ENCODE results near the gene NAXD. TPM values are rescaled to one million over a fixed set of nuclear protein-coding genes. Genes with fewer than 3 reads are reported as not detected.

Gene NAXD
- total RNA-seq, 2 donors from 2014 or later, result 23.4 to 27.5 TPM

DNA sequence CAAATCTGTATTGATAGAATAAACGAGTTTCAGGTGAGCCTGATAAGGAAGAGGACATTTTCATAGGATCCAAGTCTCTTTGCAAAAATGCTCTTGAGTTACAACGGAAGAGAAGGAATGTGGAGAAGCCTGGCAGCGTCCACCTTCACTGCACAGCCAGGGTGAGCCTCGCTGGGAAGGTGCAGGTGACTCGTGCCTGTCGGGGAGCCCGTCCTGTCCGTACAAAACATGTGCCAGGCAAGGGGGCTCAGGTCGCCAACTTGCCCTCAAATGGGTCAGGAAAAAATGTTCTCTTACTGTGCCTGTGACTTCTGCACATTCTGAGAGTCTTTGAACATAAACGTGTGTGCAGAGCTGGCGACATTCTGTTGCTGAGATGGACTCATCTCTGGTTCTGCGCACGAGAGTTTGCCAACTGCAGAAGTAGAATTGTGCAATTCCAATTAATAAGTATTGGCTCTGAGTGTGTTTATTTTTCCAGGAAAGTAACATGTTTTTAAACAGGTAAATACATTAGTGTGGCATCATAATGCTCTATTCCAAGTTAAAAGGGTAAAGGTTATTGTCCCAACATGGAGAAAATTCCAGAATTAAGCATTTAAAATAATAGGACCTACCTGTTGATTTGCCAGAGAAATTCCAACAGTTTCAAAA is 28.6 kb downstream of the NAXD start:
- DNase-seq (peak in 1 of 4 donors; percentile 2), ATAC-seq (no peak)
- Histone ChIP-seq H3K27me3 (no peaks in the 10 kb centered on the region), H3K9me3 (no peaks in the 10 kb centered on the region), H3K4me1 (peaks cover 8% of the 10 kb centered on the region), H3K4me3 (no peak overlapping the region), H3K36me3 (replicated peaks in 1 of 2; ENCODE audit: insufficient read depth in 1 of 2, low read depth in 2 of 2) (peaks cover 10 to 21% of the 10 kb centered on the region in 2 donors), H3K27ac (no peak overlapping the region)
- 76% methylated on average over 13 of the region's 13 CpGs for WGBS, 2 donors
- intact Hi-C loops (cut with DNase I), result no loop called here
- TF ChIP-seq POLR2A (IDR thresholded peaks at IDR 0.05), result no peak
- TF ChIP-seq, protein P1, sequence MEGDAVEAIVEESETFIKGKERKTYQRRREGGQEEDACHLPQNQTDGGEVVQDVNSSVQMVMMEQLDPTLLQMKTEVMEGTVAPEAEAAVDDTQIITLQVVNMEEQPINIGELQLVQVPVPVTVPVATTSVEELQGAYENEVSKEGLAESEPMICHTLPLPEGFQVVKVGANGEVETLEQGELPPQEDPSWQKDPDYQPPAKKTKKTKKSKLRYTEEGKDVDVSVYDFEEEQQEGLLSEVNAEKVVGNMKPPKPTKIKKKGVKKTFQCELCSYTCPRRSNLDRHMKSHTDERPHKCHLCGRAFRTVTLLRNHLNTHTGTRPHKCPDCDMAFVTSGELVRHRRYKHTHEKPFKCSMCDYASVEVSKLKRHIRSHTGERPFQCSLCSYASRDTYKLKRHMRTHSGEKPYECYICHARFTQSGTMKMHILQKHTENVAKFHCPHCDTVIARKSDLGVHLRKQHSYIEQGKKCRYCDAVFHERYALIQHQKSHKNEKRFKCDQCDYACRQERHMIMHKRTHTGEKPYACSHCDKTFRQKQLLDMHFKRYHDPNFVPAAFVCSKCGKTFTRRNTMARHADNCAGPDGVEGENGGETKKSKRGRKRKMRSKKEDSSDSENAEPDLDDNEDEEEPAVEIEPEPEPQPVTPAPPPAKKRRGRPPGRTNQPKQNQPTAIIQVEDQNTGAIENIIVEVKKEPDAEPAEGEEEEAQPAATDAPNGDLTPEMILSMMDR (IDR thresholded peaks at IDR 0.05), result no peak

DNA sequence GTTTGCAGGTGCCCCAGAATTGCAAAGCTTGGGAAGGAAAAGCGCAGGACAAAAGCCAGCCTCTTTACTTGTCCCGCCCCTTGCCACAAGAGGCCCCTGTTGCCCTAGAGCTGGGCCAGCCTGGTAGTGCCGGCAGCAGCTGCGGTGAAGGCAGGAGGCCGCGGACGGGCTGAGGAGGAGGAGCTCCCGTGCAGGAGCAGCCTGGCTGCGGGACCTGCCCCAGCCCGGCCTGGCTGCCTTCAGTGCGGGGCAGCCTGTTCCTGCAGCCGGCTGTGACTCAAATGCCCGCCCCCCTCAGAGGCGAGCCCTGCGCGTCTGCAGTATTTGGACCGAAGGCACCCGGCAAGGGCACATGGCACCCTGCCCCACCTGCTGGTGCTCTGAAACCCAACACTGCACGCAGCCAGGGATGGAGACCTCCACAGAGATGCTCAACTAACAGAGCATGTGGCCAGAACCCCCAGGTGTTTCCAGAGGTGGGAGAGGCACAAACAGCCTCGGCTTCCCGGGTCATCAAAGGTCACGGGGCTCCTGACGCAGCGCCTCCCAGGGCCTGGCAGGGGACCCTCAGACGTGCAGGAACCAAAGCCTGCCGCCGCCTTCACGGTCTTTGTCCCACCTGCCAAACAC is 29.7 kb downstream of the NAXD start:
- intact Hi-C loops (cut with DNase I), result no loop called here
- no peaks in the 10 kb centered on the region for H3K27me3 ChIP-seq
- 43% methylated on average over 28 of the region's 28 CpGs; no CpG with 5 or more reads in 1 of the 2 donors for WGBS, 2 donors
- peak; percentile 61 to 73 (median 70) for DNase-seq
- H3K36me3 ChIP-seq (replicated peaks in 1 of 2; ENCODE audit: insufficient read depth in 1 of 2, low read depth in 2 of 2), result peaks cover 10 to 14% of the 10 kb centered on the region in 2 donors
- no peaks in the 10 kb centered on the region for H3K9me3 ChIP-seq
- H3K27ac ChIP-seq, result no peak overlapping the region
- peaks cover 8% of the 10 kb centered on the region for H3K4me1 ChIP-seq
- H3K4me3 ChIP-seq, result no peak overlapping the region
- ATAC-seq, result peak; percentile 82
- TF ChIP-seq, protein P1 (IDR thresholded peaks at IDR 0.05), result peak in 4 of 7 experiments; percentile 10 to 52 (median 46)
- TF ChIP-seq POLR2A (IDR thresholded peaks at IDR 0.05), result no peak

DNA sequence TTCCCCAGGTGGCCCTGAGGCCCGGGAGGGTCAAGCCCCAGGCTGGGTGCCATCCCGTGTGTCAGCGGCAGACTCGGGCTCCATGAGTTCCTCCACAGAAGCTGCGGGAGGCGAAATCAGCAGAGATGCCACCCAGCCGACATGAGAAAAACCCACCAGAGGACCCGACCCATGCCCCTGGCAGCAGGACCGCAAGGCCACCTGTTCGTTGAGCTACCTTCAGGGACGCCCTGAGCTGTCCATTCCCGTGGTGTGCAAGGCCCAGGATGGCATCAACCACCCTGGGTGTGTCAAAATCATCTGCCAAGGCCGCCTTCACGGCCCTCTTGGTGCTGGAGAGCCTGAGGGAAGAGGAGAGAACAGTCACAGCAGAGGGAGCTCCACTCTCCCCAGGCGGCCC is 30.4 kb downstream of the NAXD start:
- no peak for ATAC-seq
- no peak overlapping the region for H3K27ac ChIP-seq
- TF ChIP-seq, protein P1 (IDR thresholded peaks at IDR 0.05), result no peak
- no peak for TF ChIP-seq POLR2A (IDR thresholded peaks at IDR 0.05)

DNA sequence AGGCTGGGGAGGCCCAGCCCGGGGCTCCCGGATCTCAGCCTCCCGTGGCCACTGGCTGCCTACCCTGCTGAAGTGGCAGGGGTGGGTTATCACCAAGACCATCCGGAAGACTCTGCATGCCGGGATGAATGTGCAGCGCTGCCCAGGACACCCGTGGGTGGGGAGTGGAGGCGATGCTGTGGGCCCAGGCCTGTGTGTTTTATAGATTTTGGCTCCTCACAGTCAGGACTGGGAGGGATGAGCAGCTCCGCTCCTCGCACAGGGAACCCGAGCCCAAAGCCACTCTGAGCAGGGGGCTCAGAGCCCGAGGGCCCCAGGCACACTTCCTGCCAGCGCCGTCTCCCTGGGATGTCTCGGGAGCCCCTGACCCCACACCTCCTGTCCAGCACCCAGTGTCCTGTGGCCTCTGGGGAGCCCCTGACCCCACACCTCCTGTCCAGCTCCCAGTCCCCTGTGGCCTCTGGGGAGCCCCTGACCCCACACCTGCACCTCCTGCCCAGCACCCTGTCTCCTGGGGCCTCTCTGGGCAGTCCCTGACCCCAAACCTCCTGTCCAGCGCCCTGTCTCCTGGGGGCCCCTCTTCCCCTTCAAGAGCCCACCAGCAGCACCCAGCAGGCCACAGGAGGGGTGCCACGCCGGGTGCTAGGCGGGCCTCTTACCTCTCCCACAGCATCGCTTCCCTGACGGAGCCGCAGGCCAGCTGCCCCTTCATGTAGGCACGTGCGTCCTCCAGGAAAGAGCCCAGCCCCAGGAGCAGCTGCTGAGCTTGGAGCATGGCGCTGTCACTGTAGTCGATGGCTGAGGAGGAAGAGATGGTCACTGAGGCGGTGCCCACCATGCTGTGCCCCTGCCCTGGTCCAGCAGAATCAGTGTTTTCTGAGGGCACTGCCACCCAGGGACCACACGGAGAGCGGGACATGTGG is 31.4 kb downstream of the NAXD start:
- no peaks in the 10 kb centered on the region for H3K9me3 ChIP-seq
- TF ChIP-seq, protein P1 (IDR thresholded peaks at IDR 0.05), result no peak
- no peak for TF ChIP-seq POLR2A (IDR thresholded peaks at IDR 0.05)
- DNase-seq (no peak), ATAC-seq (no peak)
- peaks cover 5 to 7% of the 10 kb centered on the region in 2 donors for H3K36me3 ChIP-seq (replicated peaks in 1 of 2; ENCODE audit: insufficient read depth in 1 of 2, low read depth in 2 of 2)
- no peak overlapping the region for H3K4me3 ChIP-seq
- H3K27ac ChIP-seq, result no peak overlapping the region
- intact Hi-C loops (cut with DNase I), result no loop called here
- peaks cover 8% of the 10 kb centered on the region for H3K4me1 ChIP-seq
- WGBS, 2 donors, result 91 to 94% methylated on average over 22 to 29 of the region's 29 CpGs
- no peaks in the 10 kb centered on the region for H3K27me3 ChIP-seq

More for the DNA sequence above, 30.4 kb downstream of the NAXD start:
- Histone ChIP-seq H3K4me3 (no peak overlapping the region), H3K27me3 (no peaks in the 10 kb centered on the region), H3K9me3 (no peaks in the 10 kb centered on the region), H3K4me1 (peaks cover 8% of the 10 kb centered on the region), H3K36me3 (replicated peaks in 1 of 2; ENCODE audit: insufficient read depth in 1 of 2, low read depth in 2 of 2) (peaks cover 10 to 11% of the 10 kb centered on the region in 2 donors)
- no peak for DNase-seq
- WGBS, 2 donors, result 88 to 93% methylated on average over 14 to 15 of the region's 15 CpGs
- intact Hi-C loops (cut with DNase I), result no loop called here

All from body of pancreas (tissue), 4 donors.